ENCODE data around the gene TIMM22. TPM values are rescaled to one million over a fixed set of nuclear protein-coding genes. Genes with fewer than 3 reads are reported as not detected.

TIMM22 gene
- total and polyA plus RNA-seq, 2 of the 4 experiments (the other 2 are of a cell fraction), result 12.7 to 12.9 TPM

- ATAC-seq (ENCODE audit: low read depth) (no peak), DNase-seq (no peak)
- Histone ChIP-seq H3K27ac (ENCODE audit: insufficient read depth, low read length) (no peak overlapping the region), H3K9me3 (ENCODE audit: control insufficient read depth, insufficient read depth, low read length) (no peaks in the 10 kb centered on the region), H2BK20ac (ENCODE audit: low read depth, low read length) (no peak overlapping the region), H3K79me1 (ENCODE audit: low read depth in 1 of 2, low read length in 2 of 2) (peaks cover 0 to 27% of the 10 kb centered on the region in 2 experiments; a peak in 2 of 4 replicates), H3K4me1 (ENCODE audit: control insufficient read depth, insufficient read depth, low read length) (no peaks in the 10 kb centered on the region; the same call in 1 of the 2 replicates), H3K4ac (ENCODE audit: low read depth, low read length) (no peak overlapping the region), H3K27me3 (ENCODE audit: control insufficient read depth, insufficient read depth, low read length) (no peaks in the 10 kb centered on the region), H3K4me3 (ENCODE audit: insufficient read depth, low read depth, low read length) (no peak overlapping the region), H3K9ac (ENCODE audit: low read depth, low read length) (no peak overlapping the region), H2BK5ac (ENCODE audit: low read depth, low read length, poor library complexity, severe bottlenecking) (no peak overlapping the region), H2AK5ac (ENCODE audit: low read depth, low read length) (no peak overlapping the region), H2BK15ac (ENCODE audit: low read depth, low read length) (no peak overlapping the region), H3K4me2 (ENCODE audit: low read depth, low read length) (no peak overlapping the region), H2BK120ac (ENCODE audit: low read depth, low read length) (no peak overlapping the region), H3K18ac (ENCODE audit: low read depth, low read length) (no peak overlapping the region), H4K8ac (ENCODE audit: low read depth in 2 of 2, low read length in 2 of 2) (no peak overlapping the region), H3K23ac (ENCODE audit: low read depth, low read length) (no peak overlapping the region), H3K56ac (ENCODE audit: extremely low read depth, insufficient read depth, low read length) (no peak overlapping the region), H3K9me1 (ENCODE audit: insufficient read depth, low read length) (no peaks in the 10 kb centered on the region), H2AFZ (replicated peaks; ENCODE audit: low read length, poor library complexity) (no peak overlapping the region), H3K36me3 (ENCODE audit: control insufficient read depth, insufficient read depth, low read length) (peaks cover 3% of the 10 kb centered on the region; the same call in 1 of the 2 replicates), H3K14ac (replicated peaks; ENCODE audit: low read depth, low read length) (no peak overlapping the region), H4K91ac (ENCODE audit: insufficient read depth, low read depth, low read length) (no peak overlapping the region), H2AK9ac (replicated peaks; ENCODE audit: low read depth, low read length, poor library complexity) (no peak overlapping the region), H4K5ac (ENCODE audit: low read depth, low read length) (no peak overlapping the region), H4K20me1 (ENCODE audit: insufficient read depth, low read length) (peaks cover 4% of the 10 kb centered on the region)
- 92% methylated on average over 8 of the region's 17 CpGs; no CpG with 5 or more reads in 1 of the 2 experiments for WGBS, 2 experiments (ENCODE audit: extremely low coverage in 2 of 2, insufficient read length in 1 of 2)
- CTCF ChIA-PET, result no interaction called here
- POLR2A ChIA-PET (ENCODE audit: unreplicated experiment), result no interaction called here
- in situ Hi-C loops (cut with MboI; ENCODE audit: low sequenced_read_pairs) (no loop called here), dilution Hi-C loops (cut with HindIII; ENCODE audit: low sequenced_read_pairs, unreplicated experiment) (no loop called here), intact Hi-C loops (cut with micrococcal nuclease) (no loop called here)
- no peak for TF ChIP-seq RAD21 (IDR thresholded peaks at IDR 0.05; ENCODE audit: low read length)
- TF ChIP-seq CTCF (conservative IDR thresholded peaks at IDR 0.05; ENCODE audit: low read depth, low read length), result no peak
- no peak for TF ChIP-seq MXI1 (IDR thresholded peaks at IDR 0.05; ENCODE audit: borderline replicate concordance, low read depth, low read length)
- no peak for TF ChIP-seq CHD1 (IDR thresholded peaks at IDR 0.05; ENCODE audit: low read depth, low read length)
- no peak for TF ChIP-seq MAZ (IDR thresholded peaks at IDR 0.05; ENCODE audit: borderline replicate concordance, low read depth, low read length)
- TF ChIP-seq CEBPB (IDR thresholded peaks at IDR 0.05; ENCODE audit: low read depth, low read length), result no peak
- TF ChIP-seq BHLHE40 (IDR thresholded peaks at IDR 0.05; ENCODE audit: low read depth, low read length), result no peak
- no peak for TF ChIP-seq ELK1 (IDR thresholded peaks at IDR 0.05; ENCODE audit: borderline replicate concordance, low read depth, low read length)
- no peak for TF ChIP-seq USF2 (IDR thresholded peaks at IDR 0.05; ENCODE audit: low read depth, low read length)
- no peak for TF ChIP-seq FOS (IDR thresholded peaks at IDR 0.05; ENCODE audit: low read depth, low read length)
- no peak for TF ChIP-seq NFE2L2 (IDR thresholded peaks at IDR 0.05; ENCODE audit: low read depth, low read length)
- no peak for TF ChIP-seq SMC3 (IDR thresholded peaks at IDR 0.05; ENCODE audit: low read depth, low read length)
- no peak for TF ChIP-seq RCOR1 (IDR thresholded peaks at IDR 0.05; ENCODE audit: insufficient replicate concordance, low read length)
- TF ChIP-seq MAFK (IDR thresholded peaks at IDR 0.05; ENCODE audit: low read depth, low read length), result no peak
- TF ChIP-seq RFX5 (IDR thresholded peaks at IDR 0.05; ENCODE audit: low read depth, low read length), result no peak
- no peak for TF ChIP-seq POLR2A (IDR thresholded peaks at IDR 0.05; ENCODE audit: low read depth, low read length)
- BruUV-seq (replicated peaks), result no TSS peak
Measured at GRCh38 chr17:1021147-1021546, 24.2 kb downstream of the TIMM22 start.
